DMS79 treated with DMSO at 0.1 percent for 48 hours (cell line): ENCODE data around the gene OCA2.
A peak's percentile ranks its signal among the peaks of the same experiment; 100 is the strongest.
"Not testable (repeated sequence)": the region's sequence is repeated elsewhere in the genome, so short reads cannot be mapped to it uniquely, and the experiment has no call there.

Experiments used
- DNase-seq: peaks from one replicate; lab custom pipeline; 2025; lab: John Stamatoyannopoulos, UW

The OCA2 gene

DNA sequence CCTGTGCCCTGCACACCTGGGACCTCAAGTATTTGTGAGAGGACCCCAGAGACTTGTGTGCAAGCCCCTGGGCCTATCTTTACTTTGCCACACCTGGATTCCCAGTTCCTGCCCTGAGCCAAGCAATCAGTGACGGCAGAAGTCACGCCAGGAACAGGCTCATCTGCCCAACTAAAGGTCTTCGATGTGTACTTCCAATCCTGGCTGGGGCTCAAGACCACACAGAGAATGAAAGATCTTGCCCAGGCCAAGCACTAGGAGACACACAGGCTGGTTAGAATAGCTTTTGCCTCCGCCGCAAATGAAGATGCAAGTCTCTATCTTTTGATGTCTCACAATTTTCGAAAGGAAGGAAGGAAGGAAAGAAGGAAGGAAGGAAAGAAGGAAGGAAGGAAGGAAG is 228.8 kb downstream of the OCA2 start:
- DNase-seq = no peak

DNA sequence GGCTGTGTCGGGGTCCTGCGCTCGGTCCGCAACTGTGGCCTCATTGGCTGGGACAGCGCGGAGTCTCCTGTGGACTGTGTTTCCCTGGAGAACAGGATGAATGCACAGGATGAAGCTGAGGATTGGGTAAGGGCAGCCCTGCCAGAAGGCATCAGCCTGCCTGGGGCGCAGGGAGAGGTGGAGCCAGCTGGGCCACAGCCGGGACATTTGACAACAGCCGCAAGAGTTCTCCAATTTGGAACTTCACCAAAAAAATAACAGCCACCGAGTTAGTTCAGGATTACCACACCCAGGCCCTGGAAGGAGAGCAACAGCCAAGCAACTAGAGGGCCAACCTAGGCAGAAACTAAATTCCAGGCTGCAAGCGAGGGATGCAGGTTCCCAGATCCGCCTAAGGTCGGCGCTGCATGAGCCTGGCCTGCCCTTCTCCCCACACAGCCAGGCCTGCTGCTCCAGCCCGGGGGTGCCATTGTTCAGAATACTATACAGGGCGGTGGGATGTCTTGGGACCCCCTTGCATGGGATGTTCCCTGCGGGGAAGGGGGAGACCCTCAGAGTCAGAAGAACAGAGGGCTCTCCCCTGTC is 229.3 kb downstream of the OCA2 start:
- DNase-seq = no peak

DNA sequence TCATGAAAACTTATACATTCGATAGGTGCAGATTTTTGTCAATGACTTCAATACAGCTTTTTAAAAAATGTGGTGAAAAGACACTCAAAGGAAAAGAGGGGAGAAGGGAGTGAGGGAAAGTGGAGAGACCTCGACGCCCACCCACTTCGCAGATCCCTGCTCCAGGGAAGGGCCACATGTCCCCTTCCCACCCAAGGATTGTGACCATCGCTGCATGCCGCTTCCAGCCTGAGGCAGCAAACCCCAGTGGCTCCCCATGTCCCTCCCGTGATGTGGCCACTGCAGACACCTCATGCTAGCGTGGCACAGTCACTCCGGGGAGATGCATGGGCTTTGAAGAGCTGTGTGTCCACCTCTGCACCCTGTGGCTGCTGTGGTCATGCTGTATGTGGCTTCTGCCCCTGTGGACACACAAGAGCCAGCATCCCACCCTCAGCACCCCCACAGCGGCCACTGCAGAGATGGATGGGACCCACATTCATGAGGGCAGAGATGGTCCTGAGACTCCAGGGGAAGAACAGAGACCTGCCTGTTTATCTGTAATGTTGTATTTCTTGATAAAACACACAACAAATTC is 230.2 kb downstream of the OCA2 start:
- DNase-seq = no peak

DNA sequence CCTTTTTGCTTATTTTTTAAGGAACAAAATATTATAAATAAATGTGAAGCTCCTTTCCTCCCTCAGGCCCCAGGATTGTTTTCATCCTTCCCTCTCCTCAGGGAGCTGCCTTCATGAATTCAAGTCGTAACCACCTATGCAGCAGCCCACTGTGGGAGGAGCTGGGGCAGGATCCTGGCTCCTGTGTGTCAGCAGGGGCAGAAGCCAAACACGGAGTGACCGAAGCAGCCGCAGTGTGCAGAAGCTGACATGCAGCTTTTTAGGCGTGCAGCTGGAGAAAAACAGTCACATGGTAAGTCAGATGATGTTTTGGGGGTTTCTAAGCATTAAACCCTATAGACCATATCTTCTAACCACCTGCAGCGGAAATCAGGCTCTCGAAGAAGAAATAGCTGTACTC is 231.3 kb downstream of the OCA2 start:
- DNase-seq = no peak

DNA sequence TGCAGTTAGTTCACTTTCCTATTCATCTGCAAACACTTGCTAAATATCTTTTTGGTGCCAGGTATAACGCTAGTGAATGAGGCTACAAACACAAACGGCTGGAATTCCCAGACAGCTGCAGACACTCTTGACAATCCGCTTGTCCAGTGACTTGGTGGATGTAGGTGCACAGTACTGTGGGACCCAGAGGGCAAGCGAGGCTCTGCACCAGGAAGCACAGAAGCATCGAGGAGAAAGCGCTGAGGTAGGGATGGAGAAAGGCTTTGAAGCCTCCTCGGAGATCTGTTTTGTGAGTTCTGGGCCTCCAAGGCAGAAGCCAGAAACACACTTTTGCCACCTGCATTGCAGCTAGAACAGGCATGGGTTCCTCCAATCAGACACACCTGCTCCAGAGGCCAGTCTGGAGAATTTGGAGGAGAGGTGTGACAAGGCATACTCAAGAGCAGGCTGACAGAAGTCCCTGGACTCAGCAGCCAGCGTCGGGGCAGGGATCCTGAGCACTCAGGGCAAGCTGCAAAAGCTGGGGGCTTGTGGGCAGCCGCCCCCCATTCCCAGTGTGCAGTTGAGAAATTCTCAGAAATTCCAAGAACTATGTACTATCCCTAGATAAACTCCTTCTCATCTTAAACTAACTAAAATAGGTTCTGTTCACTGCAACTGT is 232.5 kb downstream of the OCA2 start:
- no peak for DNase-seq

DNA sequence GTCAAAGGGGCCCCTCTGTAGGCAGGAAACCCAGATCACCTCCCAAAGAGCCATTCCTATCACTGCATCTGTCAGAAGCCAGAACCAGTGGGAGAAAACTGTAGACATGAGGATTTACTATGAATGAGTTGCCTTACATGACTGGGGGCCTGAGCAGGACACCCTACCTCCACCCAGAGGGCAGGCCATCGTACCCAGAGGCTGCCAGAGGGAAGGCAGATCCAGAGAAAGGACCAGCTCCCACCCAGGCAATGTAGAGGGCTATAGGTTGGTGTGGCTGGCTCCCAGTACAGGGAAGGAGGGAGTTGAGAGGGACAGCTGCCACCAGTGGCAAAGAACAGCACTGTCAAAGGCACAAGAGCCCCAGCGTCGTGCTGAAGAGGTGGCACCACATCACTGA is 233.2 kb downstream of the OCA2 start:
- DNase-seq = no peak

DNA sequence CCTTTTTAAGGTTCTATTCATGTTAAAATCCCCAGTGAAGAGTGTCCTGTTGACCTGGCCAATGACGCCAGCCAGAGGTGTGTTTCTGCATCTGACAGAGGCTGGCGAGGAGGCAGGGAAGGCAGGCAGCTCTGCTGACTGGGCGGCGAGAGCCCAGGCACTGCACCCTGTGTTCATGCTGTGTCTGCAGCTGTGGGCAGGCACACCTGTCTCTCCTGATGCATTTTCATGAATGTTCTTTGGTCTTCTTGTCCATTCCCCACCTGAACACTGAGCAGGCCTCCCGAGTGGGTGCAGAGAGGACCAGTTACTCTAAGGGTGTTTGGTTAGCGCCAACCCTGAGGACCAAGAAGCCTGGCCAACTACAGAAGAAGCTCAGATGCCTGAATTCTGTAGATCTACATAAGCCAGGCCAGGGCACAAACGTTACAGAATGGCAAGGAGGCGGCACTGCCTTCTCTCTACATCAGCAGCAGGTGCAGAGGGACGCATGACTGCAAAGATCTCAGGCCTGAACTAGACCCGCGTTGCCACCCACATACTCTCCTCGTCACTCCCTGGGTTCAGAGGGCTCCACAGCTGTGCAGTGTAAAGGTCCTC is 233.7 kb downstream of the OCA2 start:
- DNase-seq = peak; percentile 28

DNA sequence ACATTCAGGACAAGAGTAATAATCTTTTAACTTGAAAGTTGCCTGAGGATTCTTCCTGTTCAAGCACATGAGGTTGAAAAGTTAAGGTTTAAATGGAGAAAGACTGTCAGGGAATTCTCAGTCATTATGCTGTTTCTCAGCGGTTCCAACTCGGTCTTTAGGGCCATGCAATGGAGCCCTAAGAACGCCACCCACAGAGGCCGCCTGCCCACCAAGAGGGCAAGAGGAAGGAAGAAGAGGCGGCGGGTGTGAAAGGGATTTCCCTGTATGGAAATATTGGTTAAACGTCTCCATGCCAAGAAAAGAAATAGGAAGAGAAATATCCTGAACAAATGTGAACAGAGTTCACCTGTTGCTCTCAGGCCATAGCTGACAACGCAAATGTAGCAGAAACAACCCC is 234.4 kb downstream of the OCA2 start:
- no peak for DNase-seq

DNA sequence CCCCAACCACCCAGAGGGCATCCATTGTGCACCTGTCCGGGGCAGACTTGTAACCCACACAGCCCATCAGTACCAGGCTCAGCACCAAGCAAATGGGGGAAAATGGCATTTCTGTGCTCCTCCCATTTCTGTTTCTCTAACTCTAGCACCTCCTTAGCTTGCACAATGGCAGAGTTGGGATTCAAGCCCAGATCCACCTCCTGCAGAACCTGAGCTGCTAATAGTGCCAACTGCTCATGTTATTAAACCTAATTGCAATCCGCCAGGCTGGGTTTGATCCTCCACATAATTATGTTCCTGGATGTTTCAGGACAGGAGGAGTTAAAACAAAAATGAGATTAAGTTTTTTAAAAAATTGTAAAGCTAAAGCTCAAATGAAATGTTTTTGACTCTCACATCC is 235.0 kb downstream of the OCA2 start:
- no peak for DNase-seq

DNA sequence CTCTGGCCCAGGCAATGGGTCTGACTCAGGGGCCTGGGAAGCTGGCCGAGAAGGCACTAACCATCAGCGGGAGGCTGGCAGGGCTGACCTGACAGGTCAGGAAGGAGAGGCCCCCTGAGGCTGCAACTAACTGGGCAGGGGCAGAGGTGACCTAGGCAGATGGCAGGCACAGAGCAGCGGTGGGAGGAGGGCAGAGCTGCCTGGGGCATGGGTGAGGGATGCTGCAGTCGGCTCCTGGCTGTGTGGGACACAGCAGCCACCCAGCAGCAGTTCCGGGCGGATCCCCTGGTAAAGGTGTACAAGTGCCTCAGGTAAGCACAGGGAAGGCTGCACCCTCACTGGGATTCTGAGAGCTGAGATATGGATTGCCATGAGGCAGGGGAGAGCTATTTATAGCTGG is 236.1 kb downstream of the OCA2 start:
- no peak for DNase-seq

DNA sequence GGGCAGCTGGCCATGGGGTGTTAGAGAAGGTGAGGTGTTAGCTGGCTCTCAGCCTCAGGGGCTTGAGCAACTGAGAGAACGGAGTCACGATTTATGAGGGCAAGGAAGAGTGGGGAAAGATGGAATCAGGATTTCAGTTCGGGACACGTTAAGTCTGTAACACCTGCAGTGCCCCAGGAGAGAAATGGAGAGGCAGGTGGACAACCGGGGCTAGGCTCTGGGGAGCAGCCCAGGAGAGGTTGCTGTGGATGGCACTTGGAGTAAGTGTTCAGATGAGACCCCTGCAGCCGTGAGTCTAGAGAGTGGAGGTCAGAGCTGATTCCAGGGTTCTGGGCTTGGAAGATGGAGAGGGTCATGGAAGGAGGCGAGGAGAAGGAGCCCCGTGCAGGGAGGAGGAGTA is 237.9 kb downstream of the OCA2 start:
- DNase-seq = no peak

DNA sequence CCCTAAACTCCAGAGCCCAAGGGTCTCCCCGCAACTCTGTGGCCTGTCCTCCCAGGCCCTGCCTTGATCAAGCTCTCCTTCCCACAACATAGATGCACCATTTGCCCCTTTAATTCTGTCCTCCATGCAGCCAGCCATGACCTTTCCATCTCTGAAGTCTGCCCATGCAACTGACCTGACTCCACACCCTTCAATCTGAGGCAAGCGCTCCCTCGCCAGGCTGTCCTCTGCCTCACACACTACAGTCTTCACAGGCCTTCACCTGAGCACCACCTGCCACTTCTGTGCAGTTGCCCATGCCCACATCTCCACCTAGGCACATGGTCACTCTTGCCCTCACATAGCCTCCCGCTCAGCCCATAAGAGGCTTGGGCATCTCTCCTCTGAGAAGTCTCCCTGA is 244.0 kb downstream of the OCA2 start:
- no peak for DNase-seq

DNA sequence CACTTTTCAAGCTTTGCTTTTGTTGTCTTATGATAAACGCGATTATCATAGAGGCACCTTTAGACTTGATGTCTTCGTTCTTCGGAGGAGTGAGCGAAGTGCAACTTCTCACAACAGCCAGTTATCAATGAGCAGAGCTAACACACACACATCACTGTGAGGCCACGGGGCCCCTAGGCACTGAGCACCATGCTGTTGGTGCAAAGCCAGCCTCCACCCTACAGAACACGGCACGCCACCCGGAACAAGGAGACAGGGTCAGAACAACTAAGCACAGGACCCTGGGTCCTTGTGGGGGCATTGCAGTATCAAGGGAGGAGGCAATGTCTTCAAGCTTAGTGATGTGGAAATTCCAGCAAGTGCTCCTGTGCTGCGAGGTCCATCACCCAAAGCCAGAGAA is 244.5 kb downstream of the OCA2 start:
- DNase-seq = no peak

DNA sequence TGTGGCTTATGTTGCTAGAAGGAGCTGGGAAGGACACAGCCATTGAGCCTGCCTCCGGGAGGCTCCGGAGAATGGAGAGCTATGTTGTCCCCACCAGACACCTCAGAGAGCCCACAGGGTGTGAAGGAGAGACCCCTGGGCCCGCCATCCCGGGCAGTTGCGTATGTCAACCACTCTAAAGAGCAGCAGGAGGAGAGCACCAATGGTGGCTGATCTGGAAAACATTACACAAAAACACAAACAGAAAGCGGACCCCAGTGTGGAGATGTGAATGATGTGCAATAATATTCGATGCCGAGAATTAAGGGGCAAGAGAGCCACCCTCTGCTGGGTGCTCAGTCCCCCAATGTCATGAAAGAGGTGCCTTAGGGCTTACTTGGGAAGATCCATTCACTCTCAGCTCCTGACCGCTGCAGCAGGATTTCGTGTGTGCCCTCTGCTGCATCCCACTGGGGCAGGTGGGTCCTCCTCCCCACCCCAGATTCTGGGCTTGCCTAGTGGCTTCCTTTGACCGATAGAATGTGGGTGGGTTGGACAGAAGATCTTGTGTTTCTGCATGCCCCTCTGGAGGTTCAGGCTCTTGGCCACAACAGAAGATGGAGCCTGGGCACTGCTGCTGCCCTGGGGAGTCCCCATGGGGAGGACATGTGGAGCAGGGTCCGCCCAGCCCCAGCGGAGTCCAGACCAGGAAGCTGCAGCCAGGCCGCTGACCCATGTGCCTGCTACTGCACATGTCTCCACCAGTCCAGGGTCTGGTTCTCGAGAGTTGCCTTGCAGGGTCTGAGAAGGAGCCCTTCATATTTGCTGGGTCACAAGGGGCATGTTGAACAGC is 245.3 kb downstream of the OCA2 start:
- DNase-seq = no peak

DNA sequence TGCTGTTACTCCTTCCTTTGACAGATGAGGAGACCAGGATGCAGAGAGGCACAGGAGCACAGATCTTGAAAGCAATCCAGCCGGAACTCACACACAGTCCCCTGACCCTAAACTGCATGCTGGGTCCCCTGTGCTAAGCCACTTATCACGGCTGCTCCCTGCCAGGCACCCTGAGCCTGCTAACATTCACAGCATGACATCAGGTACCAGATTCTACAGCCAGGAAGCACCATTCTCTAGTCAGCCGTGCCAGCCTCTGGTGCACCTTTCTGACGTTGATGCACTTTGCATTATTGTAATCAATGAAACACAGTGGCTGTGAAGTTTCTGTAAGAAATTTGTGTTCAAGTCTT is 247.3 kb downstream of the OCA2 start:
- no peak for DNase-seq

DNA sequence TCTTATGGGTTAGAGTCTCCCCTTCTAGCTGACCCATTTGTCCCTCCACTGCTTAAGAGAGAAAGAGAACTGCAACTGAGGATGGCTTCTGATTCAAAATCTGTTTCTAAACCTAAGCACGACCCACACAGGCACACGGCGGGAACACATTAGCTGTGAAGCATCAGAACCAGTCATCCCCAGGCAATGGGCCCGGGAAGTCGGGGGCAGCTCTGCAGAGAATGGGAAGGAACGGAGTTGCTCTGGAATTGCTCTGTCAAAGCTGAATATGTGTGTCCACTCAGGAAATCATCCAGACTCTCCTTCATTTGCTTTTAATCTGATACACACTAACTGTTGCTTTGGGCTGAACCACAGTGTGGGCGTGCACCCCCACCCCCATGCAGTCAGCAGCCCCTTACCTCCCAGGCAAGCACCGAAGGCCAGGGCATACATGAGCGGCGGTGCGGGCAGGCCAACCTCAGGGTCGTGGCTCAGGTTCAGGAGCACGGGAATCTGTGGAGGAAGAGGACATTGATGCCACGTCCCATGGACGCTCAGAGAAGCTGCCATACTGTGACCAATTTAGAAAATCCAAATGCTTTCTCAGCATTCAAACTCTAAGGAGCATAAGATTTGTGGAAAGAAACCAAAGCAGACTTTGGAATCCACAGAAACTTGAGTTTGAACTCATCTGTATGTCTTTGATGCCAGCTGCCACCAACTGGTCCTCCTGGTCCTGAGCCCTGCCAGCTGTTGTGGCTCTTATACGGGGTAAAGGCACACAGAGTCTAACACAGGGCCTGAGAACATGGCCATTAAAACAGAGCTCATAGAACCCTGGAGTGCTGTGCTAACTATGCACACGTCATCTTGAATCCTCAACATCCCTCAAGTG is 247.9 kb downstream of the OCA2 start:
- no peak for DNase-seq

DNA sequence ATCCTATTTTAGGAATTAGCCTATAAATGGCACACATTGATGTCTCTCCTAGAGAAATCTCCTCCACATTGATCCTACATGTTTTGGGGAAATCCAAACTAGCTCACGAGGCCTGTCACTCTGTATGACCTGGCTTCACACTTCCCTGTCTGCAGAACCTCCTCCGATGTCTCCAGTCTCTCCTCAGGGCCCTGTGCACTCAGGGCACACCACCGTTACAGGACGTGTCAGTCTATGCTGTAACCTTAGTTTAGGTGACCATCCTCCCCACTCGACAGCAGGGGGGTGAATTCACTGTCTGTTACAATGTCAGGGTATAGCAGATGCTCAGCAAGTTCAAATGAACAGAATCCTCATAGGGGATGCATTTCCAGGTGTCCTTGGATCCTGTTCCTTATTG is 249.1 kb downstream of the OCA2 start:
- DNase-seq = no peak

DNA sequence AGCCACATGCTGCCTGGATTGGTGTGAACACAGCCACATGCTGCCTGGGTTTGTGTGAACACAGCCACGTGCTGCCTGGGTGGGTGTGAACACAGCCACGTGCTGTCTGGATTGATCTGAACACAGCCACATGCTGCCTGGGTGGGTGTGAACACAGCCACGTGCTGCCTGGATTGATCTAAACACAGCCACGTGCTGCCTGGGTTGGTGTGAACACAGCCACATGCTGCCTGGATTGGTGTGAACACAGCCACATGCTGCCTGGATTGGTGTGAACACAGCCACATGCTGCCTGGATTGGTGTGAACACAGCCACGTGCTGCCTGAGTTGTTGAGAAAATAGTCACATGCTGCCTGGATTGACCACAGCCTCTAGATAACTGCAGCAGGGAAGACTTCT is 250.2 kb downstream of the OCA2 start:
- DNase-seq = not testable (repeated sequence)

DNA sequence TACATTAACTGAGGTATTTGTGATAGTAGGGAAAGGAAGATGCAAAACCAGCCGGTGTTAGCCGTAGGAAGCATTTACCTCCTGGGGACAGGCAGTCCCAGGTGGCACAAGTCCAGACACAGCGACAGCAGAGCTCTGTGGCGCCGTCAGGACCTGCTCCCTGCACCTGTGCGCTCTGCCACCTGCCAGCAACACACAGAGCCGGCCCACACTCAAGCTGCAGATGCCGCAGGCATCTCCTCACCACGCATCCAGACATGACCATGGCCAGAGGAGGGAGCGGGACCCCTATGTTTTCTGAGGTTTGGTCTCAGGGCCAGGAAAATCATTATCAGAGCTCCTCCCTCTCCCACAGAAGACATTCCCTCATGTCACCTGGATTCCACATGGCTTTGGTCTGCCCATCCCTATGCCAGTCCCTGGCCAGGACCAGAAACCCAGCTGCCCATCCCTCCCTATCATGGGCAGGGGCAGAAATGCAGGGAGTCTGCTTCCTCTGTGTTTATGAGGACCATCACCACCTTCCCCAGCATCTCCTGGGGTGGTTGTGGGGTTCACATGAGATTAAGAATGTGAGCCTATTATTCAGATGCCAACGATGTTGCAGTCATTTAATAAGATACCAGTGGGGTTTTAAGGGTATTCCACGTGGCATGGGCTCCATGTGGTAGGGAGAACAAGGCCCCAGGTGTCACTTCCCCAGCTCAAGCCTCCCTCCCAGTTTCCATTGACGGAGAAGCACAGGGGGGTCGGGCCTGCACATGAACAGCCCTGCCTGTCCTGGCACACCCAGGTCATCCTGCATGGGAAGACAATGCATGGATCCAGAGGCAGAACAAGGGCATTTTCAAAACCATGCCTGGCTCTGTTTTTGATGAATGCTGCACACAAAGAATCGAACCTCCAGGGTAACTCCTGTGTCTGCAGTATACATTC is 251.1 kb downstream of the OCA2 start:
- DNase-seq = no peak

DNA sequence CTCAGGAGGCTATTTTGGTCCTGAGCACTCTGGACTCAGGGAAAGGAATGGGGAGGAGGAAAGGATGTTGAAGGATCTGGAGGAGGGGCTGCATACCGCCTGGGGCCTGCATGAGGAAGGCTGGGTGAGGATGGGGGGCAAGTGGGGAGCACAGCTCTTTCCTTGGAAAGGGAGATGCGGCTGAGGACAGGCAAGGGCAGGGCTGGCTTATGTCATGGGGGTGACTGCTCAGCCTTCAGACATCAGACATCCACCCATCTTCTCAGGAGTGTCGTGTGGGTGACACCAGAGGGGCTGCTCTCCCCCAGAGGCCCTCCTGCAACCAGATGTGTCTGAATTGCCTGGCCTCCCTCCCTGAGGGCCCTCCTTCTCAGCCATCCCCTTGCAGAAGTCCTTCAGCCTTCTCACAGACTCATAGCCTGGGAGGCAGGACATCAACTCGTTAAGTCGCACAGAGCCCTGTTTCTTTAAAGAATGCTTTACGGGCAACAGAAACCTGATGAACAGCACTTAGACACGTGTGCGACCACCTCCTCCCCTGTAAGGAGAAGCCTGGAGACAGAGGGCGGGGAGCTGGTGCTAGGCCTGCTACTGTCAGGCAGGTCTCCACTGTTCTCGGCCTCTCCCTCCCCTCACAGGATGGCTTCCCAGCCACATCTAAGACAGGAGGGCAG is 252.3 kb downstream of the OCA2 start:
- DNase-seq = no peak
